ENCODE results near the gene ROR2. TPM values are rescaled to one million over a fixed set of nuclear protein-coding genes. Genes with fewer than 3 reads are reported as not detected.

The ROR2 gene
- total RNA-seq, 1 donor: 3.0 TPM

DNA sequence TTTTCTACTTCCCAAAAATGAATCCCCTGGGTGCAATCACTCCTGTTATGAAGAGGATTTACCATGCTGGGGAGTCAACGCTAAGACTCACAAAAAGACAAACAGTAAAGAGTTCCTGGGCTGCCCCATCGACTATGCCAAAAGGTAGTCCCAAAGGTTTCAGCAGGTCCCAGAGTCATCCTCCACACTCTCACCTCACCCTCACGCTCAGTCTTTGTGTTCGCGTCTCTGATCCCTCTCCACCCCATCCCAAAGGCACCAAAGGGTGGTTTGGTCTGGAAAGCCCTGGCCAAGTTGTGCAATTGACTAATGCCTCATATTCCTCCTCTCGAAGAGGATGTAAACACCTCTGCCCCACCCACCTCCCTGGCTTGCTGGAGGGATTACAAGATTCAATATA is 286.2 kb downstream of the ROR2 start:
- TF ChIP-seq, protein P1, sequence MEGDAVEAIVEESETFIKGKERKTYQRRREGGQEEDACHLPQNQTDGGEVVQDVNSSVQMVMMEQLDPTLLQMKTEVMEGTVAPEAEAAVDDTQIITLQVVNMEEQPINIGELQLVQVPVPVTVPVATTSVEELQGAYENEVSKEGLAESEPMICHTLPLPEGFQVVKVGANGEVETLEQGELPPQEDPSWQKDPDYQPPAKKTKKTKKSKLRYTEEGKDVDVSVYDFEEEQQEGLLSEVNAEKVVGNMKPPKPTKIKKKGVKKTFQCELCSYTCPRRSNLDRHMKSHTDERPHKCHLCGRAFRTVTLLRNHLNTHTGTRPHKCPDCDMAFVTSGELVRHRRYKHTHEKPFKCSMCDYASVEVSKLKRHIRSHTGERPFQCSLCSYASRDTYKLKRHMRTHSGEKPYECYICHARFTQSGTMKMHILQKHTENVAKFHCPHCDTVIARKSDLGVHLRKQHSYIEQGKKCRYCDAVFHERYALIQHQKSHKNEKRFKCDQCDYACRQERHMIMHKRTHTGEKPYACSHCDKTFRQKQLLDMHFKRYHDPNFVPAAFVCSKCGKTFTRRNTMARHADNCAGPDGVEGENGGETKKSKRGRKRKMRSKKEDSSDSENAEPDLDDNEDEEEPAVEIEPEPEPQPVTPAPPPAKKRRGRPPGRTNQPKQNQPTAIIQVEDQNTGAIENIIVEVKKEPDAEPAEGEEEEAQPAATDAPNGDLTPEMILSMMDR (IDR thresholded peaks at IDR 0.05; ENCODE audit: insufficient read depth, low read depth, low read length): no peak
- no peak for DNase-seq (ENCODE audit: low read depth)

GRCh38 chr9:91661451-91661850 is 288.6 kb downstream of the ROR2 start:
- H3K4me3 ChIP-seq (ENCODE audit: low read depth, low read length): no peak overlapping the region
- TF ChIP-seq, protein P1 (IDR thresholded peaks at IDR 0.05; ENCODE audit: insufficient read depth, low read depth, low read length): no peak
- no peak for DNase-seq (ENCODE audit: low read depth)

More for the DNA sequence above, 286.2 kb downstream of the ROR2 start:
- no peak overlapping the region for H3K4me3 ChIP-seq (ENCODE audit: low read depth, low read length)

DNA sequence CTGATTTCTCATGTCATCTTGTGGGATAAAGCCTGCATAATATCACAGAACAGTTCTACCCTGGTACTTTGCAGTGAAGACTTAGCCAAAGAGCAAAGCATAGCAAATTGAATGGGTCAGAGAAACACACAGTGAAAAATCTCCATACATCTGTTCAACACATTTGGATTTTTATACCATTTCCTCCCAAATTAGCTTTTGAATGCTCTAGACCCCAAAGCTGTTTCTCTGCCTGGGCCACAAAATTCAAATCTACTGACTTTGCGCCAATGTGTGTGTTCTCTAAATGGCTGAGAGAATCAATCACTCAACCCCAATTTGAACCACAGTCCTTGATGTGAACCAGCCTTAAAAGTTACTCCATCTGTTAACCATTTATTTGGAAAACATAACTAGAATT is 289.5 kb downstream of the ROR2 start:
- DNase-seq (ENCODE audit: low read depth): no peak
- TF ChIP-seq, protein P1 (IDR thresholded peaks at IDR 0.05; ENCODE audit: insufficient read depth, low read depth, low read length): no peak
- H3K4me3 ChIP-seq (ENCODE audit: low read depth, low read length): no peak overlapping the region

- TF ChIP-seq, protein P1 (IDR thresholded peaks at IDR 0.05; ENCODE audit: insufficient read depth, low read depth, low read length): peak; percentile 74
- H3K4me3 ChIP-seq (ENCODE audit: low read depth, low read length): no peak overlapping the region
- peak; percentile 41 for DNase-seq (ENCODE audit: low read depth)
These were observed 290.2 kb downstream of the ROR2 start for GRCh38 chr9:91659529-91660495.

- no peak for DNase-seq (ENCODE audit: low read depth)
- no peak overlapping the region for H3K4me3 ChIP-seq (ENCODE audit: low read depth, low read length)
- TF ChIP-seq, protein P1 (IDR thresholded peaks at IDR 0.05; ENCODE audit: insufficient read depth, low read depth, low read length): no peak
These were observed 291.4 kb downstream of the ROR2 start for GRCh38 chr9:91658513-91659105.

DNA sequence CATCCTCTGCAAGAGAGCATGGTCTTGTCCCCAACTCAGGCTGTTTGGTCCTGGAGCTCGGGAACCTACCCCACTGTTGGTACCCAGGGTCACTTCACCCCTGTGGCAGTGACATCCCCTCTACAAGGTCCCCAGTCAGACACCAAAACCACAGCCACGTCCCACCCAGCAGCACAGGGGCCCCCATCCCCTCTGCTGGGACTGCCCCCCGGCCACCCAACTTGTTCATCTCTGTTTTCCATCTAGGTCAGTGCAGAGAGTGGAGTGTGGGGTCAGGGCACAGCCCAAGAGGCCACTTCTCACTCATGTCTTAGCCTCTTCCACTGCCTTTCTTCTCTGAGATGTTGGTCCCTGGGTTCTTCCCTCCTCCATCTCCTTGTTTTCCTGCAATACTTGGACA is 292.5 kb downstream of the ROR2 start:
- TF ChIP-seq, protein P1 (IDR thresholded peaks at IDR 0.05; ENCODE audit: insufficient read depth, low read depth, low read length): no peak
- H3K4me3 ChIP-seq (ENCODE audit: low read depth, low read length): no peak overlapping the region
- no peak for DNase-seq (ENCODE audit: low read depth)

Data from fibroblast of villous mesenchyme (primary cell).